ENCODE results near the gene PTPRH. TPM values are rescaled to one million over a fixed set of nuclear protein-coding genes. Genes with fewer than 3 reads are reported as not detected.
A peak's percentile ranks its signal among the peaks of the same experiment; 100 is the strongest.

The PTPRH gene
- total and polyA plus RNA-seq, 9 of the 15 experiments (the other 6 are each of a cell fraction or from before 2014, with no cell fraction given), result 0.87 to 34.3 (median 22.7) TPM

- TF ChIP-seq, protein P1, sequence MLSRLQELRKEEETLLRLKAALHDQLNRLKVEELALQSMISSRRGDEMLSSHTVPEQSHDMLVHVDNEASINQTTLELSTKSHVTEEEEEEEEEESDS (CRISPR knock-in tag; IDR thresholded peaks at IDR 0.05), result no peak
- TF ChIP-seq EGR1 (conservative IDR thresholded peaks at IDR 0.05) (peak; percentile 92), KDM5B (IDR thresholded peaks at IDR 0.05; ENCODE audit: insufficient replicate concordance, low read depth, low read length) (peak; percentile 42), PHF8 (IDR thresholded peaks at IDR 0.05; ENCODE audit: borderline replicate concordance, low read length) (peak; percentile 55; the same call in 1 of the 2 replicates), CTBP1 (IDR thresholded peaks at IDR 0.05; ENCODE audit: borderline replicate concordance) (peak; percentile 22; the same call in 1 of the 2 replicates), SRF (CRISPR knock-in tag; IDR thresholded peaks at IDR 0.05) (no peak), CBFA2T2 (conservative IDR thresholded peaks at IDR 0.05) (no peak), FOSL1 (tag; conservative IDR thresholded peaks at IDR 0.05) (no peak), MAFK (IDR thresholded peaks at IDR 0.05; ENCODE audit: low read length) (no peak), E2F6 (IDR thresholded peaks at IDR 0.05; ENCODE audit: borderline replicate concordance in 1 of 2, extremely low read depth in 1 of 2, insufficient read depth in 1 of 2, insufficient read length in 1 of 2, low read depth in 1 of 2, low read length in 1 of 2, poor library complexity in 1 of 2, severe bottlenecking in 1 of 2) (peak in 1 of 2 experiments; percentile 88), HNRNPH1 (optimal IDR thresholded peaks at IDR 0.05; ENCODE audit: low read depth, low read length) (no peak)
- TF ChIP-seq, protein P2, sequence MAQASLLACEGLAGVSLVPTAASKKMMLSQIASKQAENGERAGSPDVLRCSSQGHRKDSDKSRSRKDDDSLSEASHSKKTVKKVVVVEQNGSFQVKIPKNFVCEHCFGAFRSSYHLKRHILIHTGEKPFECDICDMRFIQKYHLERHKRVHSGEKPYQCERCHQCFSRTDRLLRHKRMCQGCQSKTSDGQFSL (CRISPR knock-in tag; IDR thresholded peaks at IDR 0.05), result no peak
- TF ChIP-seq, protein P2 (tag; IDR thresholded peaks at IDR 0.05), result no peak
- TF ChIP-seq, protein P3, sequence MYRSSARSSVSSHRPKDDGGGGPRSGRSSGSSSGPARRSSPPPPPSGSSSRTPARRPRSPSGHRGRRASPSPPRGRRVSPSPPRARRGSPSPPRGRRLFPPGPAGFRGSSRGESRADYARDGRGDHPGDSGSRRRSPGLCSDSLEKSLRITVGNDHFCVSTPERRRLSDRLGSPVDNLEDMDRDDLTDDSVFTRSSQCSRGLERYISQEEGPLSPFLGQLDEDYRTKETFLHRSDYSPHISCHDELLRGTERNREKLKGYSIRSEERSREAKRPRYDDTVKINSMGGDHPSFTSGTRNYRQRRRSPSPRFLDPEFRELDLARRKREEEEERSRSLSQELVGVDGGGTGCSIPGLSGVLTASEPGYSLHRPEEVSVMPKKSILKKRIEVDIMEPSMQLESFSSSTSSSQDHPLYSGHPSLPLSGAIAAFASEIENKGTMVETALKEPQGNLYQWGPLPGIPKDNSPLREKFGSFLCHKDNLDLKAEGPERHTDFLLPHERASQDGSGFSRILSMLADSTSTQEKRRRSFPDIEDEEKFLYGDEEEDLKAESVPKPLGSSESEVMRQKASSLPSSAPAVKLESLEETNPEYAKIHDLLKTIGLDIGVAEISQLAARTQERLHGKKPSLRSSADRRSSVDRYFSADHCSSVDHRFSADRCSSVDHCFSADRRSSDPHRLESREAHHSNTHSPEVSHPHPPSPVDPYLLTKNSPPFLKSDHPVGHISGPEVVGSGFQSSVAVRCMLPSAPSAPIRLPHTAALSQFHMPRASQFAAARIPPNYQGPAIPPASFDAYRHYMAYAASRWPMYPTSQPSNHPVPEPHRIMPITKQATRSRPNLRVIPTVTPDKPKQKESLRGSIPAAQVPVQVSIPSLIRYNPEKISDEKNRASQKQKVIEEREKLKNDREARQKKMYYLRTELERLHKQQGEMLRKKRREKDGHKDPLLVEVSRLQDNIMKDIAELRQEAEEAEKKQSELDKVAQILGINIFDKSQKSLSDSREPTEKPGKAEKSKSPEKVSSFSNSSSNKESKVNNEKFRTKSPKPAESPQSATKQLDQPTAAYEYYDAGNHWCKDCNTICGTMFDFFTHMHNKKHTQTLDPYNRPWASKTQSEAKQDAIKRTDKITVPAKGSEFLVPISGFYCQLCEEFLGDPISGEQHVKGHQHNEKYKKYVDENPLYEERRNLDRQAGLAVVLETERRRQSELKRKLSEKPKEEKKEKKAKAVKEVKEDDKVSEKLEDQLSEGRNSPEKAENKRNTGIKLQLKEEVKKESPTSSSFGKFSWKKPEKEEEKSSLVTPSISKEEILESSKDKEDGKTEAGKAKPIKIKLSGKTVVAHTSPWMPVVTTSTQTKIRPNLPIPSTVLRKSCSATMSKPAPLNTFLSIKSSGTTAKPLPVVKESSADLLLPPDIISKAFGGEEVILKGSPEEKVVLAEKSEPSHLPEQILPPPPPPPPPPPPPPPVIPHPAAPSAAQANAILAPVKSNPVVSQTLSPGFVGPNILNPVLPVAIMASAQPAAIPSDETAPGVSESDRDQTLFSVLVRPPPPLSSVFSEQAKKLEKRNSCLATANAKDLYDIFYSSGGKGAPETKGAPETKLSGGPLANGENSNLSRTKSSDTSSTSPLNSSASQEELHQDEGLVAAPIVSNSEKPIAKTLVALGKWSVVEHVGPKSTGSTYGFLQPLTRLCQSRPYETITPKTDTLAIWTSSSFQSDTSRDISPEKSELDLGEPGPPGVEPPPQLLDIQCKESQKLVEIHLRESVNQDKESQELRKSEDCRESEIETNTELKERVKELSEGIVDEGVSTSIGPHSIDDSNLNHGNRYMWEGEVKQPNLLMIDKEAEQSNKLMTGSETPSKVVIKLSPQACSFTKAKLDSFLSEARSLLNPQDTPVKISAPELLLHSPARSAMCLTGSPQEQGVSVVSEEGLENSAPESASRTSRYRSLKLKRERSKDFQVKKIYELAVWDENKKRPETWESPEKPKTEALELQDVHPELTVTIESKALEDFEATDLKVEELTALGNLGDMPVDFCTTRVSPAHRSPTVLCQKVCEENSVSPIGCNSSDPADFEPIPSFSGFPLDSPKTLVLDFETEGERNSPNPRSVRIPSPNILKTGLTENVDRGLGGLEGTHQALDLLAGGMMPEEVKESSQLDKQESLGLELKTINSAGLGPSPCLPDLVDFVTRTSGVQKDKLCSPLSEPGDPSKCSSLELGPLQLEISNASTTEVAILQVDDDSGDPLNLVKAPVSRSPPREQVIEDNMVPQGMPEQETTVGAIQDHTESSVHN (IDR thresholded peaks at IDR 0.05; ENCODE audit: borderline replicate concordance in 1 of 2, low read depth in 1 of 2), result no peak
Observed at GRCh38 chr19:55156202-55157063, 52.9 kb downstream of the PTPRH start (continued).

All from K562 (cell line).